MG63 (cell line): ENCODE measurements around the gene GPR158. TPM values are rescaled to one million over a fixed set of nuclear protein-coding genes. Genes with fewer than 3 reads are reported as not detected.

Experiments
- DNase-seq: peaks from one replicate; pipeline ENCODE4 v3.0.0-alpha.2; 2020
- H3K27me3 ChIP-seq: fragments of 250-450 bp; sonication (Bioruptor Pico); 2 replicates; pipeline ENCODE4 v1.5.1; 2020; ENCODE audit warnings: mild to moderate bottlenecking, moderate library complexity
- H3K36me3 ChIP-seq: fragments of 250-450 bp; sonication (Bioruptor Pico); 2 replicates; pipeline ENCODE4 v1.5.1; 2020; ENCODE audit warnings: mild to moderate bottlenecking, moderate library complexity
- H3K4me3 ChIP-seq: fragments of 250-450 bp; sonication (Bioruptor Pico); 2 replicates; pipeline ENCODE4 v1.5.1; 2020; ENCODE audit warnings: mild to moderate bottlenecking, moderate library complexity
- H3K9me3 ChIP-seq: fragments of 250-450 bp; sonication (Bioruptor Pico); 2 replicates; pipeline ENCODE4 v1.5.1; 2020; ENCODE audit warnings: mild to moderate bottlenecking, moderate library complexity
- total RNA-seq: library from RNA; depleted of rRNA; stranded (reverse); fragments of >200 nt; shearing (Covaris generic); gene quantifications from 2 replicates; pipeline ENCODE4 v1.2.3, GENCODE V29; 2014; ENCODE audit warnings: low replicate concordance

GPR158 gene
- total RNA-seq, 1 experiment from 2014 or later, result not detected

DNA sequence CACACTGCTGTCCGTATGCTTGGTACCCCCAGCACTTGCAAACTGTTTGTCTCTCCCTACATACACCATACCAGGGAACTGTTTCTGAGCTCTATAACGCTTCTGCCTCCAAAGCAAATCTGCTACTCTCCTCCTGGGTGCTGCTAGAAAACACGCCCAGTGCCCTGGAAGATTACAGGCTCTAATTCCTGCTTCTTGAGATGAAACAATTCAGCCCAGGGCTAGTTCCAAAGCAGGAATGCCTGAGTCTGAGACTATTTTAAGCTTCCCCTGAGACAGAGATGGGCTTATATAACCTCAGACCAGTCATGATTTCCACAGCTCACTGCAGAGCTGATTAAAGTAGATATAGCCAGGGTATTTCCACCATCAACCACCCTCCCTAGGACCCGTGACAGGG lies 327.1 kb downstream of the GPR158 start:
- Histone ChIP-seq H3K36me3 (no peaks in the 10 kb centered on the region), H3K27me3 (no peaks in the 10 kb centered on the region), H3K4me3 (no peak overlapping the region), H3K9me3 (no peaks in the 10 kb centered on the region)
- no peak for DNase-seq

- no peaks in the 10 kb centered on the region for H3K27me3 ChIP-seq
- H3K4me3 ChIP-seq, result no peak overlapping the region
- DNase-seq, result no peak
- no peaks in the 10 kb centered on the region for H3K9me3 ChIP-seq
- H3K36me3 ChIP-seq, result no peaks in the 10 kb centered on the region
Measured at GRCh38 chr10:25502453-25502852, 327.7 kb downstream of the GPR158 start.

DNA sequence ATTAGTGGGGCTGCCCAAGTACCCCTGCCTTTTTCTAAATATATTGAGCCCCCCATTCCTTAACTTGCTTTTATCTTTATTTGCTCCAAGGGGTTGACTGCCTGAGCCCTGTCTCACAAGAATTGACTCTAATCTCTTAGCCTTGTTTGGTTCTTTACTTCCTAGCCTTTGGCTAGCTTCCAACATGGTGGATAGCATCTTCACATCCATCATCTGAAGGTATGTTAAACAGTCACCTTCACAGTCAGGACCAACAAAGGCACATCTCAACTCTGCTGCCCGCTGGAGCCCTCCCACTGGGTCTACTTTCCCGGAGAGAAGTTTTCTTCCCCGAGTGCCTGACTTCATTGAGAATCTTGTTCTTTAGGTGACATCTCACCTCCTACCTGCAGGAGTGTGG lies 329.5 kb downstream of the GPR158 start:
- H3K27me3 ChIP-seq, result no peaks in the 10 kb centered on the region
- H3K4me3 ChIP-seq, result no peak overlapping the region
- H3K36me3 ChIP-seq, result no peaks in the 10 kb centered on the region
- no peak for DNase-seq
- no peaks in the 10 kb centered on the region for H3K9me3 ChIP-seq

DNA sequence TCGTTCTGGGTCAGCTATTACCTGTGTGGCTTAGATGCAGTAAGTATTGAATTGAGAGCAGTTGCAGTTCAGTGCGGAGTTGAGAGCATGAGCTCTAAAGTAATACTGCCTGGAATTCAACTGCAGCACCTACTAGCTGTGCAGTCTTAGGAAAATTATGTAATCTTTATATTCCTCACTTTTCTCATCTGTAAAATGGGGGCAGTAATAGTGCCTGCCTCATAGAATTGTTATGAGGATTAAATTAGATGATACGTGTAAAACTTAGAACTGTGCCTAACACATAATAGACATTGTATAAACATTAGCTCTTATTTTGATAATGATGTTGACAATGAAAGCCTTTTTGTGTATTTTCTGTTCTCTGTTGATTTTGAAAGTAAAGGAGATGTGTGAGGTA lies 330.0 kb downstream of the GPR158 start:
- Histone ChIP-seq H3K9me3 (no peaks in the 10 kb centered on the region), H3K36me3 (no peaks in the 10 kb centered on the region), H3K27me3 (no peaks in the 10 kb centered on the region), H3K4me3 (no peak overlapping the region)
- no peak for DNase-seq

DNA sequence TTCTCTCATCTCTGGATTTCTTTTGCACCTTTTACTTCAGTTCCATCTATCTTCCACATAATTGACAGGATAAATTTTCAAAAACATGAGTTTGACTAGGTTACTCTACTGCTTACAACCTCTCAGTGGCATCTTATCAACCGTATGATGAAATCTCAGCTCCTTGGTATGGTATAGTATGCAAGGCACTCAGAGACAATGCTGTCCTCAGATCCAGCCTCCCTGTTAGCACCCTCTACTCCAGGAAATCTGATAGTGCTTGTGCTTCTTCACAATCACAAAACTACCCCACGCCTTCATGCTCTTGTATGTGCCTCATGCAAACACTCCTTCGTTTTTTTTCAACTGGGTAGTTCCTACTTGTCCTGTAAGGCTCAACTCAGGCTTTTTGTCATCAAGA lies 330.7 kb downstream of the GPR158 start:
- H3K4me3 ChIP-seq, result no peak overlapping the region

DNA sequence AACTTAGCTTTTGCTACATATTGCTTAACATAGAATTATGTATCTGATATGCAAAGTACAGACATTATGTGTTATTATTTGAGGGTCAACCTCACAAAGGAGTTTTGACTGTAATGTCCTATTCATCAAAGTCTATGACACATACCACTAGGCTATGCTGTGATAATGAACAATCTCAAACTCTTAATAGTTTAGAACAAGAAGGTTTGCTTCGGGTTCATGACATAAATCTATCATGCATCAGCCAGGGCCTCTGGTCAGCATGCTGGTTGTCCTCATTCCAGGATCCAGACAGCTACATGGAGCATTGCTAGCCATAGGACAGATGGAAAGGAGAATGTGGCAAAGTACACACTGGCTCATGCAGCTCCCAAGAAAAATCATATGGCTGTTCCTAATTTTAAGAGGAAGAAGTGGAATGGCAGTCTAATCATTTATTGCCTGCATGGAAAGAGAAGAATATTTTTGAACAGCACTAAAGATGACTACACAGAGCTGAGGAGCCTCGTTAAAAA lies 332.1 kb downstream of the GPR158 start:
- H3K27me3 ChIP-seq, result no peaks in the 10 kb centered on the region

More for the DNA sequence above, 330.7 kb downstream of the GPR158 start:
- DNase-seq, result no peak
- H3K36me3 ChIP-seq, result no peaks in the 10 kb centered on the region
- H3K9me3 ChIP-seq, result no peaks in the 10 kb centered on the region
- H3K27me3 ChIP-seq, result no peaks in the 10 kb centered on the region

GRCh38 chr10:25508112-25508815 lies 333.5 kb downstream of the GPR158 start:
- H3K27me3 ChIP-seq, result no peaks in the 10 kb centered on the region
- H3K4me3 ChIP-seq, result no peak overlapping the region
- DNase-seq, result no peak
- no peaks in the 10 kb centered on the region for H3K9me3 ChIP-seq
- no peaks in the 10 kb centered on the region for H3K36me3 ChIP-seq

More for the DNA sequence above, 332.1 kb downstream of the GPR158 start:
- no peak for DNase-seq
- Histone ChIP-seq H3K4me3 (no peak overlapping the region), H3K9me3 (no peaks in the 10 kb centered on the region), H3K36me3 (no peaks in the 10 kb centered on the region)

- Histone ChIP-seq H3K4me3 (no peak overlapping the region), H3K27me3 (no peaks in the 10 kb centered on the region), H3K9me3 (no peaks in the 10 kb centered on the region), H3K36me3 (no peaks in the 10 kb centered on the region)
- no peak for DNase-seq
Measured at GRCh38 chr10:25509151-25509550, 334.4 kb downstream of the GPR158 start.

DNA sequence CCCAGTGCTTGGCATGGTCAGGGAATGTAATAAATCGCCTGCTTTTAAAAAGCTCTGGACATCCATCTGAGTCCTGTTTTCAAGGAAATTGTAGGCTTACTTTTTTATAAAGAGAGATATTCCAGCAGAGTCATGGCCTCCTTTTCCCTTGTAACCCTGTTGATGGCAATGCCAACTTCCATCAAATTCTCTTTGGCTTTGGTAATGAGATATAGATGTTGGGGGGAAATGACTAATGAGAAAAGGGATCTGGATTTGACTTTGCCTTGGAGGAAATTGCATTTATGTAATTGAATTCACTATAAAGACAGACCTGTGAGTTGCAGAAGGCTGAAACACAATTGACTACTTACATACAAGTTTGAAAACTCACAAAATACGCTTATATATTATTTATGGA lies 347.5 kb downstream of the GPR158 start:
- Histone ChIP-seq H3K27me3 (no peaks in the 10 kb centered on the region), H3K36me3 (no peaks in the 10 kb centered on the region), H3K9me3 (no peaks in the 10 kb centered on the region), H3K4me3 (no peak overlapping the region)
- no peak for DNase-seq

- H3K36me3 ChIP-seq, result no peaks in the 10 kb centered on the region
- no peaks in the 10 kb centered on the region for H3K9me3 ChIP-seq
- no peak overlapping the region for H3K4me3 ChIP-seq
- no peak for DNase-seq
- 0 out of 2 replicates have a peak, but pooled peaks cover 2% of the 10 kb centered on the region for H3K27me3 ChIP-seq
Measured at GRCh38 chr10:25522946-25523608, 348.3 kb downstream of the GPR158 start.

DNA sequence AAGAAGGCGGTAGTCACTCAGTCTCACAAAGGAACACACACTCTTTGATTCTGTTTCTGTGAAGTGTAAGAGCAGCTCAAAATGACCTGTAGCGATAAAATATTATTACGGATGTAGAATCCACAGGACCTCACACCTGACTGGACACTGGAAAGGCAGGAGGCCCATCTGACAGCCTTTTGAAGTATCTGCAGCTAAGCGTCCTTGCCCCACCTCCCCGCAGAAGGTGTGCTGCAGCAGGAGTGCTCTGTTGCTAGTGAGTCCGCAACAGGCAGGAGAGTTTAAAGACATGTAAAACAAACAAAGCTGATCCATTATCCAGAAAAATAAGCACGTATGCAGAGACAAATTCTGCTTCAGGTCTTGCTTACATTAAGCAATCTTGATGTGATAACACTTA lies 355.5 kb downstream of the GPR158 start:
- Histone ChIP-seq H3K4me3 (no peak overlapping the region), H3K36me3 (no peaks in the 10 kb centered on the region), H3K27me3 (0 out of 2 replicates have a peak, but pooled peaks cover 2% of the 10 kb centered on the region), H3K9me3 (no peaks in the 10 kb centered on the region)
- DNase-seq, result no peak

GRCh38 chr10:25531457-25532061 lies 356.8 kb downstream of the GPR158 start:
- Histone ChIP-seq H3K36me3 (no peaks in the 10 kb centered on the region), H3K9me3 (no peaks in the 10 kb centered on the region), H3K27me3 (0 out of 2 replicates have a peak, but pooled peaks cover 2% of the 10 kb centered on the region), H3K4me3 (no peak overlapping the region)
- DNase-seq, result no peak

GRCh38 chr10:25532213-25532612 lies 357.4 kb downstream of the GPR158 start:
- Histone ChIP-seq H3K4me3 (no peak overlapping the region), H3K27me3 (0 out of 2 replicates have a peak, but pooled peaks cover 2% of the 10 kb centered on the region), H3K36me3 (no peaks in the 10 kb centered on the region), H3K9me3 (no peaks in the 10 kb centered on the region)
- no peak for DNase-seq

GRCh38 chr10:25536027-25536426 lies 361.2 kb downstream of the GPR158 start:
- Histone ChIP-seq H3K27me3 (no peaks in the 10 kb centered on the region), H3K9me3 (no peaks in the 10 kb centered on the region), H3K4me3 (no peak overlapping the region), H3K36me3 (no peaks in the 10 kb centered on the region)
- DNase-seq, result no peak

GRCh38 chr10:25547382-25547781 lies 372.6 kb downstream of the GPR158 start:
- Histone ChIP-seq H3K27me3 (peaks cover 6% of the 10 kb centered on the region; the same call in 1 of the 2 replicates), H3K36me3 (no peaks in the 10 kb centered on the region), H3K4me3 (no peak overlapping the region), H3K9me3 (no peaks in the 10 kb centered on the region)
- no peak for DNase-seq

DNA sequence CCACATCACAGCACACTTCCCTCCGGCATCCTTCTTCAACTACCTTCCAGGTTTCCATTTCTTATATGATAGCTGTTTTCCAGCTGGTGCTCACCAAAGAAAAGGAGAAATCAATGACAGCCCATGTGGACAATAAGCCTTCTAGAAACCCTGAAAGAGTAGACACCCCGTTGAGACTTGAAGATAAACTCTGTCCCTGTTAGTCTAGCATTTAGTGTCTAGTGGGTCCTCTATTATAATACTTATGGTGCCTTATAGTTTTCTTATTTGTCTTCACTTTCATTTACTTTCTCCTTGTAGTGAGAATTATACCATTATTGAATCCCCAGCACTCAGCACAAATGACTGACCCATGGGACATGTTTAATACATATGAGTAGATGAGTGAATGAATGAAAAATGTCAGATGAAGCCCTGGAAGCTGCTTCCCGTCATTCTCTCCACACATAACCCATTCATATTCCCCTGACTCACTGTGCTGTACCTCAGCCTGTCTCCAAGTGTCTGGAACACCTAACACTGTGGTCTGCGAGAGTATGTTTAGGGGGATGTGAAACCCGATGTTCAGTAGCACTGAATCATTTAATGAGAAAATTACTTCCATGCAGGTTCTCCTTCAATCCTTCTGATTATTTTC lies 377.6 kb downstream of the GPR158 start:
- no peaks in the 10 kb centered on the region for H3K9me3 ChIP-seq
- H3K4me3 ChIP-seq, result no peak overlapping the region
- H3K27me3 ChIP-seq, result peaks cover 8% of the 10 kb centered on the region; the same call in 1 of the 2 replicates
- no peak for DNase-seq
- no peaks in the 10 kb centered on the region for H3K36me3 ChIP-seq

- Histone ChIP-seq H3K9me3 (no peaks in the 10 kb centered on the region), H3K4me3 (no peak overlapping the region), H3K36me3 (no peaks in the 10 kb centered on the region), H3K27me3 (peaks cover 8% of the 10 kb centered on the region; the same call in 1 of the 2 replicates)
- no peak for DNase-seq
Measured at GRCh38 chr10:25555865-25556264, 381.1 kb downstream of the GPR158 start.
